ENCODE results near the gene MED13L. TPM values are rescaled to one million over a fixed set of nuclear protein-coding genes. Genes with fewer than 3 reads are reported as not detected.
"Not testable (repeated sequence)": the region's sequence is repeated elsewhere in the genome, so short reads cannot be mapped to it uniquely, and the experiment has no call there.

MED13L gene
- total RNA-seq, 2 experiments from 2014 or later = 112 to 120 TPM

DNA sequence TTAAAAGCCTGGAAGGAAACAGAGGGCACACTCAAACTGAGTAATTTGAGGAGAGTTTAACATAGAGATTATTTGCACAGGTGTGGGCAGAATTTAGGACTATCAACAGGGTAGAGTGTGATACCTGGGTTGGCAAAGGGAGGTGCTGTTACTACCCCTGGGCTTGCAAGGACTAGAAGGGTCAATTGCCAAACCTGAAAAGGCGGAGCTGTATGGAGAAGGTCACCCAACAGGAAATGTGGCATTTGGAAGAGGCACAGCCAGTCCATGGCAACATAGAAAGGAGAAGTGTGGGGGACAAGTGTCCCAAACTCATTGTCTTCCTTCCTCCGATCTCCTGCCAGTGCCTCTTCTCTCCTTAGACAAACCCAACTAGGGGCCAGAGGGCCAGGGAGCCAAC is 21.6 kb upstream of the MED13L start:
- no peak overlapping the region for H3K4me3 Mint-ChIP-seq
- DNase-seq = no peak
- peaks cover 22% of the 10 kb centered on the region for H3K27me3 Mint-ChIP-seq
- no peaks in the 10 kb centered on the region for H3K36me3 Mint-ChIP-seq
- H3K4me1 Mint-ChIP-seq = peaks cover 4% of the 10 kb centered on the region
- no peak for ATAC-seq (ENCODE audit: low read depth)
- peaks cover 5% of the 10 kb centered on the region for H3K9me3 Mint-ChIP-seq
- H3K27ac Mint-ChIP-seq = no peak overlapping the region
- POLR2A ChIA-PET = interaction anchor here (0.8 kb wide), 1 partner anchor 23 kb away, joined by 3 read pairs; no protein-coding TSS in a partner anchor

GRCh38 chr12:116298578-116298977 is 21.1 kb upstream of the MED13L start:
- Mint-ChIP-seq H3K4me3 (no peak overlapping the region), H3K9me3 (peaks cover 5% of the 10 kb centered on the region), H3K36me3 (no peaks in the 10 kb centered on the region), H3K27ac (no peak overlapping the region), H3K4me1 (peaks cover 4% of the 10 kb centered on the region), H3K27me3 (peaks cover 22% of the 10 kb centered on the region)
- DNase-seq (no peak), ATAC-seq (ENCODE audit: low read depth) (no peak)
- POLR2A ChIA-PET = interaction anchor here (0.8 kb wide), 1 partner anchor 22 kb away, joined by 3 read pairs; no protein-coding TSS in a partner anchor

GRCh38 chr12:116297224-116297834 is 19.8 kb upstream of the MED13L start:
- no peak for ATAC-seq (ENCODE audit: low read depth)
- peaks cover 5% of the 10 kb centered on the region for H3K9me3 Mint-ChIP-seq
- POLR2A ChIA-PET = no interaction called here

GRCh38 chr12:116295327-116296263 is 18.1 kb upstream of the MED13L start:
- Mint-ChIP-seq H3K27me3 (peaks cover 26% of the 10 kb centered on the region), H3K4me3 (no peak overlapping the region), H3K36me3 (no peaks in the 10 kb centered on the region), H3K4me1 (peaks cover 4% of the 10 kb centered on the region), H3K9me3 (peaks cover 5% of the 10 kb centered on the region), H3K27ac (no peak overlapping the region)
- DNase-seq = no peak
- POLR2A ChIA-PET = no interaction called here
- ATAC-seq (ENCODE audit: low read depth) = no peak

More at GRCh38 chr12:116297224-116297834, 19.8 kb upstream of the MED13L start:
- Mint-ChIP-seq H3K27me3 (peaks cover 27% of the 10 kb centered on the region), H3K4me1 (peaks cover 4% of the 10 kb centered on the region), H3K4me3 (no peak overlapping the region), H3K36me3 (no peaks in the 10 kb centered on the region), H3K27ac (no peak overlapping the region)
- no peak for DNase-seq

- H3K27me3 Mint-ChIP-seq = peaks cover 26% of the 10 kb centered on the region
- no peak overlapping the region for H3K4me3 Mint-ChIP-seq
- no peak for ATAC-seq (ENCODE audit: low read depth)
- no peak overlapping the region for H3K27ac Mint-ChIP-seq
- POLR2A ChIA-PET = no interaction called here
- no peak for DNase-seq
- H3K36me3 Mint-ChIP-seq = no peaks in the 10 kb centered on the region
- peaks cover 4% of the 10 kb centered on the region for H3K4me1 Mint-ChIP-seq
- H3K9me3 Mint-ChIP-seq = peaks cover 5% of the 10 kb centered on the region
Measured at GRCh38 chr12:116294454-116295165, 17.1 kb upstream of the MED13L start.

GRCh38 chr12:116293687-116294453 is 16.4 kb upstream of the MED13L start:
- Mint-ChIP-seq H3K4me3 (no peak overlapping the region), H3K9me3 (peaks cover 5% of the 10 kb centered on the region), H3K27me3 (peaks cover 26% of the 10 kb centered on the region), H3K36me3 (no peaks in the 10 kb centered on the region), H3K27ac (no peak overlapping the region), H3K4me1 (peaks cover 4% of the 10 kb centered on the region)
- ATAC-seq (ENCODE audit: low read depth) = no peak
- POLR2A ChIA-PET = no interaction called here
- no peak for DNase-seq

DNA sequence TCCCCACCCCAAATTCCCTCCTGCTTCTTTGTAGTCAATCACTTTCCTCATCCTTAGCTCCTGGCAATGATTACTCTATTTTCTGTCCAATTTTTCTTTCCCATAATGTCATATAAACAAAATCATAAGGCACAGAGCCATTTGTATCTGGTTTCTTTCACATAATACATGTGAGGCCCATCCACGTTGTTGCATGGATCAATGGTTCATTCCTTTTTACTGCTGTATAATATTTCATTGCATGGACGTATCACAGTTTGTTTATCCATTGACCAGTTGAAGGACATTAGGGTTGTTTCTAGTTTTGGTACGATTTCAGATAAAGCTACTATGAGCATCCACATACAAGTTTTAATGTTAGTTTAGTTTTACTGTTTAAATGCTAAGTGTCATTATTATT is 13.7 kb upstream of the MED13L start:
- no peaks in the 10 kb centered on the region for H3K4me1 Mint-ChIP-seq
- DNase-seq = no peak
- H3K36me3 Mint-ChIP-seq = no peaks in the 10 kb centered on the region
- no peak for ATAC-seq (ENCODE audit: low read depth)
- POLR2A ChIA-PET = no interaction called here
- peaks cover 13% of the 10 kb centered on the region for H3K27me3 Mint-ChIP-seq
- H3K4me3 Mint-ChIP-seq = no peak overlapping the region
- H3K27ac Mint-ChIP-seq = no peak overlapping the region
- H3K9me3 Mint-ChIP-seq = peaks cover 4% of the 10 kb centered on the region

GRCh38 chr12:116288735-116289134 is 11.2 kb upstream of the MED13L start:
- Mint-ChIP-seq H3K27me3 (peaks cover 5% of the 10 kb centered on the region), H3K27ac (no peak overlapping the region), H3K4me1 (no peaks in the 10 kb centered on the region), H3K9me3 (no peaks in the 10 kb centered on the region), H3K36me3 (no peaks in the 10 kb centered on the region), H3K4me3 (no peak overlapping the region)
- DNase-seq (no peak), ATAC-seq (ENCODE audit: low read depth) (no peak)
- POLR2A ChIA-PET = no interaction called here

DNA sequence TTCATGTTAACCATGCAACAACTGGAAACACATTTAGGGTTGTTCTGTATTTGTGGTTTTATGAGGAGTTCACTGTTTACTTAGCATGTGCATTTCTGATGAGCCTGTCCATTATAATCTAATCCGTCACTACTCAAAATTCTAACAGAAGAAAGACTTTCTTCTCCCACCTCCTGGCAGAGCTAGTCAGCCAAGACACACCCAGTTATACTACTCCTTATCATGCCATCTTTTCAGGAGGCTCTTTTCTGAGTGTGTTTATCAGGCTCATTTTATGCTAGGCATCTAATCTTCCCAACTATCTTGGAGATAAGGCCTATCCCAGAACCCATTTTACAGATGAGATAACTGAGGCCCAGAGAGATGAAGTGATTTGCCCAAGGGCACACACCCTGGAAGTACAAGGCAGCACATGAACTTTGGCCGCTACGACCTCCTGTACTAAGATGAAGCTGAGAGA is 10.4 kb upstream of the MED13L start:
- Mint-ChIP-seq H3K27ac (no peak overlapping the region), H3K9me3 (no peaks in the 10 kb centered on the region), H3K4me1 (peaks cover 3% of the 10 kb centered on the region), H3K4me3 (no peak overlapping the region), H3K27me3 (peaks cover 2% of the 10 kb centered on the region), H3K36me3 (no peaks in the 10 kb centered on the region)
- ATAC-seq (ENCODE audit: low read depth) (no peak), DNase-seq (no peak)
- POLR2A ChIA-PET = no interaction called here

DNA sequence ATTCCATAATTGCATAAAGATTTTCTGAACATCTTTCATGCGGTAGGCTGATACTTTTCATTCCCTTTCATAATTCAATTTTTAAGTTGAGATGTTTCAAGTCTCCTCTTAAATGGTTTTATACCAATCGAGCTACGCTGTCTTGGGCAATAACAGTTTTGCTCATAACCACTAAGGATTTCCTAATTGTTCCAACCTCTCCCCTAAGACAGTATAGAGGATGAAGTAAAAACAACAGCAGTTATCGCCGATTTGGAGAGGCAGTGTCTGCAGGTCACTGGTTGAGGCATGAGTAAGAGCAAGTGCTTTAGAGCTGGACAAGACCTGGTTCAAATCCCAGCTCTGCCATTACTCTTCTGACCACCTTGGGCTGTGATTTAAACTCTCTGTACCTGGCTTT is 6.9 kb upstream of the MED13L start:
- ATAC-seq (ENCODE audit: low read depth) (no peak), DNase-seq (no peak)
- peaks cover 11% of the 10 kb centered on the region for H3K4me1 Mint-ChIP-seq
- no peaks in the 10 kb centered on the region for H3K27me3 Mint-ChIP-seq
- H3K27ac Mint-ChIP-seq = no peak overlapping the region
- no peak overlapping the region for H3K4me3 Mint-ChIP-seq
- POLR2A ChIA-PET = interaction anchor here (0.6 kb wide), 1 partner anchor 8 kb away, joined by 5 read pairs; no protein-coding TSS in a partner anchor
- no peaks in the 10 kb centered on the region for H3K9me3 Mint-ChIP-seq
- no peaks in the 10 kb centered on the region for H3K36me3 Mint-ChIP-seq

DNA sequence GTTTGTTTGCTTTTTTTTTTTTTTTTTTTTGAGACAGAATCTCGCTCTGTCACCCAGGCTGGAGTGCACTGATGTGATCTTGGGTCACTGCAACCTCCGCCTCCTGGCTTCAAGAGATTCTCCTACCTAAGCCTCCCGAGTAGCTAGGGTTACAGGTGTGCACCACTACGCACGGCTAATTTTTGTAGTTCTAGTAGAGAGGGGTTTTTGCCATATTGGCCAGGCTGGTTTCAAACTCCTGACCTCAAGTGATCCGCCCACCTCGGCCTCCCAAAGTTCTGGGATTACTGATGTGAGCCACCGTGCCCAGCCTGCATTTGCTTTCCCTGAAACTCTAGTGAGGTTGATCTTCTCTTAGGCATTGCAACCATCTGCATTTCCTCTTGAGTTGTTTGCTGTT is 6.4 kb upstream of the MED13L start:
- H3K27ac Mint-ChIP-seq; H3K27me3 Mint-ChIP-seq; DNase-seq; H3K4me3 Mint-ChIP-seq; H3K9me3 Mint-ChIP-seq; POLR2A ChIA-PET; H3K36me3 Mint-ChIP-seq; ATAC-seq (ENCODE audit: low read depth): not testable (repeated sequence)
- peaks cover 11% of the 10 kb centered on the region for H3K4me1 Mint-ChIP-seq

DNA sequence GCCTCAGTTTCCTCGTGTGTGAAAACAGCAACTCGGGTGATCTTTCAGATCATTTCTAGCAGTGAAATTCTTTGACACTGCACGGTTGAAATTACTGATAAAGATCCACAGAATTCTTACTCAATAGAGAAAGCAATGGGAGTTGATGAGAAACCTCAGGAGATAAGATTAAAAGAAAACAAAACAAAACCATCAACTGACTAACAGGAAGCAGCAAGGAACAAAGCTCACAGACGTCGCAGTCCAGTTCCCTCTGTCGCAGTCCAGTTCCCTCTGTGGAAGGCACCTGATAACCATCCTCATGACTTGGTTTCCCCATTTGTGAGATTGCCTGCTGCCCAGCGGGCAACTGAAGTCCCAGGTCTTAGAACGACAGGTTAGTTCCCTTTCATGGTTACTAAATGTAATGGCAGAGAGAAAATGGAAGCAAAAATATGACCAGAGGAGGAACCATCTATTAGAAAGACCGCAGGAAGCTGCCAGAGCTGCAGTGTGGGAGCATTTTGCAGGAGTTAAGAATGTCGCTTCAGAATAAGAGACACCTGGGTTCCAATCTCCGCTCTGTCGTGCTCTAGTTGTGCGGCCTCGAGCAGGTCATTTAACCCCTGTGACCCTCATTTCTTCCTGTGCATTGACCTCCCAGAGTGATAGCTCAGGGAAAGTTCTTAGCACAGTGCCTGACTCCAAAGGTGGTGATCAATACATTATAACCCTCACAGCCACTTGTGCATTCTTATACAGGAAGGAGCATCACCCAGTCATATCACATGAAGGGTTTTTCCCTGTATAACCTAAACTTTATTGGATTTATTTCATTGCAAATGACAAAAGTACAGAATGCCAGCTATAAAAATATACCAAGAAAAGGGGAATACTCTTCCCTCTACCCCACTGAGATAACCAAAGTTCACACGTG is 5.1 kb upstream of the MED13L start:
- POLR2A ChIA-PET = no interaction called here
- H3K27me3 Mint-ChIP-seq = no peaks in the 10 kb centered on the region
- no peaks in the 10 kb centered on the region for H3K36me3 Mint-ChIP-seq
- H3K27ac Mint-ChIP-seq = no peak overlapping the region
- no peak for ATAC-seq (ENCODE audit: low read depth)
- H3K4me3 Mint-ChIP-seq = peak overlapping the region; percentile 57
- H3K9me3 Mint-ChIP-seq = no peaks in the 10 kb centered on the region
- no peak for DNase-seq
- H3K4me1 Mint-ChIP-seq = peaks cover 14% of the 10 kb centered on the region
